GM21526 (cell line): ENCODE data around the gene TPM2.
"Not testable (repeated sequence)": the region's sequence is repeated elsewhere in the genome, so short reads cannot be mapped to it uniquely, and the experiment has no call there.

Source experiments
- ATAC-seq: cut with Tn5 transposase; IDR thresholded peaks from one replicate; pipeline ENCODE4 v1.9.1; 2021; ENCODE audit warnings: moderate library complexity; ENCODE audit not compliant: unreplicated experiment, low FRiP score

Gene TPM2

DNA sequence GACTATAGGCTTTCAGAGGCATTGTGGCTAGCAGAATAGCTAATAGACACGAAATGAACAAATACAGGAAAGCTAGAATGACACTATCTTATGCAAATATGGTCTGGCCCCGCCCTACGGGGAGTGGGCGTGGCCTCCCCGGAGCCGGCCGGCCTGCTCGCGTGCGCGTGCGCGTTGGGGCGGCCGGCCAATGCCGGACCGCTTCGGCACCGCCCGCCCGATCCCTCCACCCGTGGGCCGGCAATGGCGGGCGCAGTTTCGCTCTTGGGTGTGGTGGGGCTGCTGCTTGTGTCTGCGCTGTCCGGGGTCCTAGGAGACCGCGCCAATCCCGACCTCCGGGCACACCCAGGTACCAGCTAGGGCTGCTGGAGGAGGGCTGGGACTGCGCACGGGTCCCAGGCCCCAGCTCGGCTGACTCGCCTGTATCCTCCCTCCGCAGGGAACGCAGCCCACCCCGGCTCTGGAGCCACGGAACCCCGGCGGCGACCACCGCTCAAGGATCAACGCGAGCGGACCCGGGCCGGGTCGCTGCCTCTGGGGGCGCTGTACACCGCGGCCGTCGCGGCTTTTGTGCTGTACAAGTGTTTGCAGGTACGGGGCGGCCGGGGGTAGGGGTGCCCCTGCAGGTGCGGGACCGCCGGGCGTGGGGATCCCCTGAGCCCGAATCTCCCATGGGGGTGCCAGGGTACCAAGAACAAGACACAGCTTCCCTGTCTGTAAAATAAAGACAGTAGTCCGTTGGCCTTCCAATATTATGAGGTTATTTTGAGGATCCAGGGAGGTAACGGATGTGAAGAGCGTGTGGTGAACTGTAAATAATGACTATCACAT lies 31.4 kb downstream of the TPM2 start, which contains the start of gene CCDC107:
CCDC107 (plus strand) TSS at position 156 of the 831 bp plus-strand sequence; CDS start at position 244, 88 bp downstream.
- ATAC-seq, result peak; percentile 57

DNA sequence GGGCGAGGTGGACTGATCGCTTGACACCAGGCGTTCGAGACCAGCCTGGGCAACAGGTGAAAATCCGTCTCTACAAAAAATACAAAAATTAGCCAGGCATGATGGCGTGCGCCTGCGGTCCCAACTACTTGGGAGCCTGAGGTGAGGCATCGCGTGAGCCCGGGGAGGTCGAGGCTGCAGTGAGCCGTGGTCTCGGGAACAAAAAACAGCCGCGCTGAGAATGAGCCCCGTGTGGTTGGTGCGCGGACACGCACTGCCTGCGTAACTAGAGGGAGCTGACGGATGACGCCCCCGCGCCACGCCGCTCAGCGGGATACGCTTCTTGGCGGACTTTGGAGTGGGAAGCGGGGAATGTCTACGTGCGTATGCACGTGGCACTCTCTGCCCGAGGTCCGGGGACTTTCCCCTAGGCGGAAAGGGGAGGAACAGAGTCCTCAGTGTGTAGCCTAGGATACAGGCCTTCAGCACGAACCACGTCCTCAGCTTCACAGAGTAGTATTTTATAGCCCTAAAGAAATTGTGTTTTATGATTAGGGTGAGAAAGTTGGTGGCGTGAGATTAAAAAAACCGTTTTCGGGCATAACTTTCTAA lies 32.1 kb downstream of the TPM2 start, which contains the start of gene RMRP:
RMRP (minus strand) TSS at position 474 of the 591 bp plus-strand sequence.
- ATAC-seq, result peak; percentile 79

DNA sequence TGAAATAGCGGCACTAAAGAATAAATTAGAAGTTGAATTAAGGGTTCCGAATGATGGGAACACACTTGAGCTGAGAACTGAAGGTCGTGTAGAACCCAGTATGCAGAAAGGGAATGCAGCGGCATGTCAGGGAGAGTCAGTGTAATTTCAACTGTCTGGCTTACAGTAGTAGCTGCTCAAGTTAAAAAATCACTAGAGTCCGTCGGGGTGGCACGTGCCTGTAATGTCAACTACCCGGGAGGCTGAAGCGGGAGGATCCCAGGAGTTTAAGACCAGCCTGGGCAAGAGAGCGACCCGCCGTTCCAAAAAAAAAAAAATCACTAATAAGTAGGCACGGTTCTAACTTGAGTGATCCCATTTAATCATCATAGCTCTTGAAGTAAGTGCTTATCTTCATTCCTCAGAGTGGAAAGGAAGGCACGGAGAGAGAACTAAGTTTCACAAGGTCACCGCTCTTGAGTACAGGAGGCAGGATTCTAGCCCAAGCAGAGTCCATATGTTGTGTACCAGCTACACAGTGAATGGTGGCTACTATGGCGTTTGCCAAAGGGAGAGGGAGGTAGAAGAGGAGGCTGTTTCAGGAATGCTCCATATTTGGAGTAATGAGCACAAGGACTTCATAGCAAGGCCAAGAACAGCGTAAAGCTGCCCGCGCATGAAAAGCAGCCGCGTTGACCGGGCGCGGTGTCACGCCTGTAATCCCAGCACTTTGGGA lies 32.7 kb downstream of the TPM2 start:
- ATAC-seq, result no peak

DNA sequence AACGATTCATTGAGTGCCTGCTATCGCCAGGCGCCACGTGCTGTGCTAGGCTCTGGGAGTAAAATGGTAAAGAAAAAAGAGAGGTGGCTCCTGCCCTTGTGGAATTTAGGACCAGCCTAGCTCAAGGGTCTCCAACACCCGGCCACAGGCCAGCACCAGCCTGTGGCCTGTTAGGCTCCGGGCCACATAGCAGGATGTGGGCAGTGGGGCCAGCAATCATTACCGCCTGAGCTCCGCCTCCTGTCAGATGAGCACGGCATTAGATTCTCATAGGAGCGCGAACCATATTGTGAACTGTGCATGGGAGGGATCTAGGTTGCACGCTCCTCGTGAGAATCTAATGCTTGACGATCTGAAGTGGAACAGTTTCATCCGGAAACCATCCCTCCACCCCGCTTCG lies 33.4 kb downstream of the TPM2 start:
- no peak for ATAC-seq

DNA sequence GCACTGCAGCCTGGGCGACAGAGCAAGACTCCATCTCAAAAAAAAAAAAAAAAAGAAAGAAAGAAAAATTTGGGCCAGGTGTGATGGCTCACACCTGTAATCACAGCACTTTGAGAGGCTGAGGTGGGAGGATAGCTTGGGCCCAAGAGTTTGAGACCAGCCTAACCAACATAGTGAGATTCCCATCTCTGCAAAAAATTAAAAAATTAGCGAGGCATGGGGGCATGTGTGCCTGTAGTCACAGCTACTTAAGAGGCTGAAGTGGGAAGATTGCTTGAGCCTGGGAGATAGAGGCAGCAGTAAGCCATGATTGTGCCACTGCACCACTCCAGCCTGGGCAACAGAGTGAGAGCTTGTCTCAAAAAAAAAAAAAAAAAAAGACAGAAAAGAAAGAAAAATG lies 36.1 kb downstream of the TPM2 start:
- no peak for ATAC-seq

DNA sequence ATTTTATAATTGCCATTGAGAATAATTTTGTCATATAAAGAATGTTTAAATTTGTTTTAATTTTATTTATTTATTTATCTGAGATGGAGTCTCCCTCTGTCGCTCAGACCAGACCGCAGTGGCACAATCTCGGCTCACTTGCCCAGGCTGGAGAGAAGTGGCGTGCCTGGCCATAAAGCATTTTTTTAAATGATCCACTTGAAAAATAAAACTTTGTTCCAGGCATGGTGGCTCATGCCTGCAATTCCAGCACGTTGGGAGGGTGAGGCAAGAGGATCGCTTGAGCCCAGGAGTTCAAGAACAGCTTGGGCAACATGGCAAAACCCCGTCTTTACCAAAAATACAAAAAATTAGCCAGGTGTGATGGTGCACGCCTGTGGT lies 36.9 kb downstream of the TPM2 start:
- ATAC-seq, result no peak

DNA sequence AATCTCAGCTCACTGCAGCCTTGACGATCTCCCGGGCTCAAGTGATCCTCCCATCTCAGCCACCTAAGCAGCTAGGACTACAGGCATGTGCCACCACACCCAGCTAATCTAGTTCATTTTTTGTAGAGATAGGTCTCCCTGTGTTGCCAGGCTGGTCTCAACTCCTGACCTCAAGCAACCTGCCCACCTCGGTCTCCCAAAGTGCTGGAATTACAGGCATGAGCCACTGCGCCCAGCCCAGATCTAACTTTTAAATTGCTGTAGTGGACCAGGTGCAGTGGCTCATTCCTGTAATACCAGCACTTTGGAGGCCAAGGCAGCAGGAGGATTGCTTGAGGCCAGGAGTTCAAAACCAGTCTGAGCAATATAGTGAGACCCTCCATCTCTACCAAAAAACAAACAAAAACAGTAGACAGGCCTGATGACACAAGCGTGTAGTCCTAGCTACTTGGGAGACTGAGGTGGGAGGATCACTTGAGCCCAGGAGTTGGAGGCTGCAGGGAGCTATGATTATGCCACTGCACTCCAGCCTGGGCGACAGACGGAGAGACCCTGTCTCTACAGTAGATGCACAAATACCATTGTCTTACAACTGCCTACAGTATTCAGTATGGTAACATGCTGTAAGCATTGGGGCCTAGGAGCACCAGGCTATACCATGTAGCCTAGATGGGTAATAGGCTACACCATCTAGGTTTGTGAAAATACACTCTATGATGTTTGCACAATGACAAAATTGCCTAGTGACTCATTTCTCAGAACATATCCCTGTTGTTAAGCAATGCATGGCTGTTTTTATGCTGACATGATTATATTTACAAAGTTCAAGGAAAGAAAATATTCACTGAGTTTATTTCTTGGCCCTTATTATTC lies 37.5 kb downstream of the TPM2 start:
- ATAC-seq, result no peak

DNA sequence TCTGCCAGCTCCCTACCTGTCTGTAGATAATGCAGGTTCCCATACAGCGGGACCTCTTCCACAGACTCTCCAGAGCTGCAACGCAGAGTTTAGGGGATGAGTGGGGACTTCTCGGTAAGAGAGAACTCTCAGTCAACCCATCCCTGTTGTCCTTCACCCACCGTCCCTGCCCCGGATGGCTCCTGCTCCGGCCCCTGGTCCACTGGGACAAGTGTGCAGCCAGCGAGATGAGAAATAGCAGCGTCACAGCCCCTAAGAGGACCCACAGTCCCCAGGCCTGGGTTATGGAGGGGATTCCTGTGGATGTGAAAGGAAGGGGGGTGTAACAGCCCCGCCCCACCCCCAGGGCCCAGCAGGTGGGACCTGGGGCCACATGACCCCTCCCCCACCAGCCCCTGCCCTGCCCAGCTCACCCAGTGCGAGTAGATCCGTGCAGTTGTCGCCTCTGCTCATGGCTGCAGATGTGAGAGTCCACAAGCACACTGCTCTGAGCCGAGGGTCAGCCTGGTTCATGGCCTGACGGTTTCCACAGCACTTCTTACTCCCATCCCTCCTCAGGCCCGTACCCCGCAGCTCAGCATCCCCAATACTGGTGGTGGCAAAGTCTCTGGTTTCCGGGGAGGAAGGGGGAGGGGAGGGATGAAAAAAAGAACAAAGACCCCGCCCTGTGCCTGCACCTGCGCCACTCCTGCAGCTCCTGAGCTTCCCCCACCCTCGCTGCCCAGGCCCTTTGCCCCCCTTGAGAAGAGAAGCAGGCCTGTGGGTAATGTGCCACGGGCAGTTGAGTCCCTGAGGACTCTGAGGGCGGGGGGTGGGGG lies 39.2 kb downstream of the TPM2 start, which contains the start of gene SIT1:
SIT1 (minus strand) TSS at position 591 of the 818 bp plus-strand sequence; CDS start at position 513, 78 bp downstream.
- no peak for ATAC-seq

DNA sequence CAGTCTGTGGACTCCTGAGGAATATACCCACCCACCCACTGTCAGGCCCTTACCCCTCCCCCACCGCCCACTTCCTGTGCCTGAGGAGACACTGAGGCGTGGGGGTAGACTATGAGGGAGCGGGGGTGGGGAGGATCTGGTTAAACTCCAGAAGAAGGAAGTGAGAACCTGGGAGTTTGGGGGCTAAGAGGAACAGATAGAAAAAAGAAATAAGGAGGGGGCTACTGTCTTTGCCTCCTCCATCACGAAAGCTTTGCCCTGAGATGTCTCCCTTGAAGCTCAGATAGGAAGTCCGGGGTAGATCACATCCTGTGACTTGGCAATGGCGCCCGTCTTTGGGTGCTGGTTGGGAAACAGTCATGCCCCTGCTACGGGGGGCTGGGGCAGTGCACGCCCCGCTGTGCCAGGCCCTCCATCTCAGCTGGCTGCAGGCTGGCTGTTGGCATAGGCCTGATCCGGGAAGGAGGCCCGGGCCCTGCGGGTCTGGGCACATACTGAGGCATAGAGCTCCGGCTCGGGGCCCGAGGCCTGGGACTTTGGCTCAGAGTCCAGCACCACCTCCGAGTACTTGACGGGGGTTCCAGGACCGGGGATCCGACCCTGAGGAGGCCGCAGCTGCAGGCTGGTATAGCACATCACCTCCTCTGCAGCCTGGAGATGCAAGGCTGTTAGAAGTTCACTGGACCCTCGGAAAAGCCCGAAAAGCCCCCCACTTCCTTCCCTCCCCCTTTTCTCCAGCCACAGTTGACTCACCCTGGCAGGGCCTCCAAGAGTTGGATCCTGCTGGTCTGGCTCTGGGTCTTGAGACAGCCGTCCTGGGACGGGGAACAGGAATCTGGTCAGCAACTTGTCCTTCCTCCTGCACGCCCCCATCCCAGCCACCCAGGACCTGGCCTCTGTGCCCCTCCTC lies 40.0 kb downstream of the TPM2 start:
- ATAC-seq, result no peak

DNA sequence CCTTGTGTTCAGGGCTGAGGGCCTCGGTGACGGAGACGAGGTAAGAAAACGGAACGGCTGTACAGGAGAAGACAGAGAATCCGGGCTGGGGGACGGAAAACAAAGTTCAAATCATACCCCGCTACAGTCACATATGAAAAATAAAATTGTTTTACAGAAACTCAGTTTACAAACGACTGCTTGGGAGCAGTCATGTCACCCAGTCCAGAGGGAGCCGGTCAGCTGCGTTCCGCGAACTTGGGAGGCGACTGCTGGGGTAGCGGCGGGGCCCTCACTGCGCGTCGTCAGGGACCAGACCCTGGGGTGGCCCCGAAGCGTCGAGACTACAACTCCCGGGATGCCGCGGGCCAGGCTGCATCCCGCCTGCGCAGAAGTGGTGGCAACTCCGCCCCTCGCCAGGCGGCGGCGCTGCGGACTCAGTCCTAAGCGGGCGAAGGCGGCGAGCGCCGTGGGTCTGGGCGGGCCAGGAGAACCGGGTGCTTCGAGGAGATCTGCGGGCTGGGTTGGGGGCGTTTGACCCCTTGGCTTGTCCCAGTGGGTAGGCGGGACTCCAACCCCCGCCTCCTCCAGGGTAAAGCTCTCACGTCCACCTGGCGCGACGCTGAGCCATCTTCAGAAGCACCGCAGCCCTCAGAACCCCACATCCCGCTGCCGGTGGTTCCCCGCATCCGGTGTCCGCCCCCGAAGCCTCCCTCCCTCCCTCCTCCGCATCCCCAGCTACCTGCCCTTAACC lies 43.0 kb downstream of the TPM2 start:
- peak; percentile 80 for ATAC-seq

DNA sequence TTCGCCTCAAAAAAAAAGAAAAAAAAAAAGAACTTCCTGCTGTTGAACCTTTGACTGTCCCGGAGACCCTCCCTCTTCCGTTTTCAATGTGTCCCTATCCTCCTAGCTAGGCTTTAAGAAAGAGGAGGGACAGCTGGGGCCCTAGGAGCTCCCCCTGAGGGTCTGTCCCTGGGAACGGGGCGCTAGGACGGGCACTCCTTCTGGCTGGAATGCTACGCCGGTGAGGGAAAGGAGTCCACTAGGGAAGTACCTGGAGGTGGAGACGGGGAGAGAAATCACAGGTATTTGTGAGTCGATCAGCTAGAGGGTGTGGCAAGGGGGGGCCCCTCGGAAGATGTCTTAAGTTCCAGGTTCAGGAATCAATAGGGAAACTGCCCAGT lies 43.6 kb downstream of the TPM2 start:
- no peak for ATAC-seq

DNA sequence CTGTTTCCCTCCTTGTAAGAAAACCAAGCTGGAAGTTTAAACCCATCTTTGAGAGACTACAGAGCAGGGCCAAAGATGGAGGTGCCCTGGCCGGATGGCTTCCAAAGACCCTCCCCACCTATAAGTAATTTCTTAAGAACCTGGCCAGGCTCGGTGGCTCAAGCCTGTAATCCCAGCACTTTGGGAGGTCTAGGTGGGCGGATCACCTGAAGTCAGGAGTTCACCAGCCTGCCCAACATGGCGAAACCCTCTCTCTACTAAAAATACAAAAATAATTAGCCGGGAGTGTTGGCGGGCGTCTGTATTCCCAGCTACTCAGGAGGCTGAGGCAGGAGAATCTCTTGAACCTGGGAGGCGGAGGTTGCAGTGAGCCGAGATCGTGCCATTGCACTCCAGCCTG lies 44.0 kb downstream of the TPM2 start:
- not testable (repeated sequence) for ATAC-seq

DNA sequence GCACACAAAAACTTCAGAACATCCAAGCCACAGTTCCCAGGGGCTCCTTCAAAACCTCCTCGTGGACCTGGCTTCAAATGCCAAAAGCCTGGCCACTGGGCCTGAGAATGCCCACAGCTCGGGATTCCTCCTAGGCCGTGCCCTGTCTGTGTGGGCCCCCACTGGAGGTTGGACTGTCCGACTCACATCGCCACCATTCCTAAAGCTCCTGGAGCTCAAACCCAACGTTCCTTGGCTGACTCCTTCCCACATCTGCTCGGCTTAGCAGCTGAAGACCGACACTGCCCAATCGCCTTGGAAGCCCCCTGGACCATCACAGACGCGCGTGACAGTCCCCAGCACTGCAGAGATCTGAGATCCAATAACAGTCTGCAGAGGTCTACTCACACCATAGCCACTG lies 46.7 kb downstream of the TPM2 start:
- ATAC-seq, result no peak

DNA sequence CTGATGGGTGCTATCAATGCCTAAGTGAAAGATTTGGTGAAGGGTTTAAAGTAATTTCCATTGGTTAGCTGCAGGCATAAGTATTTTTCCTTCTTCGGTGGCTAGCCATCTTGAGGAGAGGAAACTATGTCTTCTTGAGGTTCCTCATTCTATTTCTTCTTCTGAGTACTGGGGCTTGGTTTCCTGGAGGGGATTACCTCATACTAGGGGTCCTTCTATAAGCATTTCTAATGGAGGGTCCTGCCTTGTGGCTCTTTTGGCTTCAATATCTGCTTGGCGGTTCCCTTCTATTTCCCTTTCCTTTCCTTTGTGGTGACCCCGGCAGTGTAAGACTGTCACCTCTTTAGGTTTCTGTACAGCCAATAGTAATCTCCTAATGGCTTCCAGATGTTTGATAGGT lies 48.2 kb downstream of the TPM2 start:
- not testable (repeated sequence) for ATAC-seq

DNA sequence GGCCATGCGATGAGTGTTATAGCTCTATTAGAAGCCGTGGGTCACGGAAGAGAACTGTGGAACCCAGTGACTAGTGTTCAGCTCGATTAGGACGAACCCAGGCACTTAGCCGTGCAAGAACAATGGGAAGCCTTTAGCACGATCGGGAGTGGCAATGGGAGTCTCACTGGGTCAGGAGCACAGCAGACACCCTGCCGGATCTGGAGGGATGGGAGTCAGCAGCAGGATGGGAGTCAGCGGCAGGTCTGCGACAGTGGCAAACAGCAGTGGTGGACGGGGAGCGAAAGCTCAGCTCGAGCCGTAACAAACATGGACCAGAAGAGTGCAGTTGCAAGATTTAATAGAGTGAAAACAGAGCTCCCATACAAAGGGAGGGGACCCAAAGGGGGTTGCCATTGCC lies 49.3 kb downstream of the TPM2 start:
- not testable (repeated sequence) for ATAC-seq

DNA sequence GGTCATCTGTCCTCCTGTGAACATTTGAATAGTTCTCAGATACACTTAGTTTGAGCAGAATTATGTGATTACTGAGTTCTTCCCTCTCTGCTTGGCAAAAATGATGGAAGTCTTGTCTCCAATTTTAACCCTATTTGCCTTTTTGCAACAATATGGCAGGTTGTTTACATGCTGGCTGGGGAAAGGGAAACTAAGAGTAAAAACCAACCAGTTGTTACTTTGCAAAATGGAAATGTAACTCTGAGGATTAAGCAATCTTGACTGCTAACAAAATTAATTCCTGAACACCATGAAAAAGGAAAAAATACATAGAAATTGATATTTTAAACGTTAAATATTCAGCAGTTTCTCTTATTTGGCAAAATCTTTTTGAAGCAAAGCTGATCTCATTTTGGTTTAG lies 50.1 kb downstream of the TPM2 start:
- ATAC-seq, result no peak

DNA sequence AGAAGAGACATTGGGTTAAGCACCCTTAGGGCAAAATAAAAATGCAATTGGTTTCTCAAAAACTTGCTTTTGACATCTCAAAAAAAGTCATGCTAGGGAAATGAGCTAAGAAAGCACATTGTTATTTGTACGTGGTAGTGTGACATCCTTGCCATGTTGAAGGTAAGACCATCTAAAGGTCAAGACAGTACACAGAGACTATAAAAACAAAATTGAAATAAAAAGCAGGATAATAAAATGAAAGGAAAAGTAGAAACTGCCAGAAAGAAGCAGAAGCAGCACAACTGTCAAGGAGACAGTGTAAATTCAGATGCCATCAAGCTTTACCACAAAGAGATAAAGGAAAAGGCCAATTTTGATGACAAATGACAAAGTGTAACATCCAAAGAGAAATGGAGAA lies 50.5 kb downstream of the TPM2 start:
- not testable (repeated sequence) for ATAC-seq

DNA sequence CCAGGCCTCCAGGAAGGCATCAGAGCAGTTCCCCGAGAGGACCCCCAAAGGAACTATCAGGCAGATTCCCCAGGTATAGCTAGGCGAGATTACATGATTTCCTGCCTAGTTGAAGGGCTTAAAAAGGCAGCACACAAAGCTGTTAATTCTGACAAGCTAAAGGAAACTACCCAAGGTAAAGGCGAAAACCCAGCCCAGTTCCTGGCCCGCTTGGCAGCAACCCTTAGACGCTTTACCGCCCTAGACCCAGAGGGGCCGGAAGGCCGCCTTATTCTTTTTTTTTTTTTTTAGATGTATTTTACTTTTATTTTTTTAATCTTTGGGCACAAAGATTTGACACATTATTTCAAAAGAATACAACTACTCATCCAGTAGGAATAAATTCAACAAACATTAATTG lies 51.0 kb downstream of the TPM2 start:
- not testable (repeated sequence) for ATAC-seq
